HUES48 (cell line): ENCODE results near the gene SLC6A18.
"Not testable (repeated sequence)": the region's sequence is repeated elsewhere in the genome, so short reads cannot be mapped to it uniquely, and the experiment has no call there.

Experiments
- H3K27ac ChIP-seq: one replicate; pipeline ENCODE4 v1.7.0; 2013; ENCODE audit warnings: low read depth, low read length, inconsistent platforms
- H3K27me3 ChIP-seq: 2 replicates; pipeline ENCODE4 v1.6.1; 2013; ENCODE audit warnings: mild to moderate bottlenecking, low read length; ENCODE audit not compliant: control insufficient read depth, insufficient read depth
- H3K36me3 ChIP-seq: 2 replicates; pipeline ENCODE4 v1.6.1; 2013; ENCODE audit warnings: low read length; ENCODE audit not compliant: control insufficient read depth, insufficient read depth
- H3K4me1 ChIP-seq: 2 replicates; pipeline ENCODE4 v1.6.1; 2013; ENCODE audit warnings: mild to moderate bottlenecking, low read length; ENCODE audit not compliant: control insufficient read depth, insufficient read depth
- H3K4me3 ChIP-seq: 2 replicates; pipeline ENCODE4 v1.5.1; 2013; ENCODE audit warnings: mild to moderate bottlenecking, low read depth, low read length
- H3K9ac ChIP-seq: 2 replicates; pipeline ENCODE4 v1.6.1; 2013; ENCODE audit warnings: mild to moderate bottlenecking, low read depth, low read length, moderate library complexity
- H3K9me3 ChIP-seq: 2 replicates; pipeline ENCODE4 v1.6.1; 2013; ENCODE audit warnings: low read length; ENCODE audit not compliant: control insufficient read depth, insufficient read depth

The SLC6A18 gene

DNA sequence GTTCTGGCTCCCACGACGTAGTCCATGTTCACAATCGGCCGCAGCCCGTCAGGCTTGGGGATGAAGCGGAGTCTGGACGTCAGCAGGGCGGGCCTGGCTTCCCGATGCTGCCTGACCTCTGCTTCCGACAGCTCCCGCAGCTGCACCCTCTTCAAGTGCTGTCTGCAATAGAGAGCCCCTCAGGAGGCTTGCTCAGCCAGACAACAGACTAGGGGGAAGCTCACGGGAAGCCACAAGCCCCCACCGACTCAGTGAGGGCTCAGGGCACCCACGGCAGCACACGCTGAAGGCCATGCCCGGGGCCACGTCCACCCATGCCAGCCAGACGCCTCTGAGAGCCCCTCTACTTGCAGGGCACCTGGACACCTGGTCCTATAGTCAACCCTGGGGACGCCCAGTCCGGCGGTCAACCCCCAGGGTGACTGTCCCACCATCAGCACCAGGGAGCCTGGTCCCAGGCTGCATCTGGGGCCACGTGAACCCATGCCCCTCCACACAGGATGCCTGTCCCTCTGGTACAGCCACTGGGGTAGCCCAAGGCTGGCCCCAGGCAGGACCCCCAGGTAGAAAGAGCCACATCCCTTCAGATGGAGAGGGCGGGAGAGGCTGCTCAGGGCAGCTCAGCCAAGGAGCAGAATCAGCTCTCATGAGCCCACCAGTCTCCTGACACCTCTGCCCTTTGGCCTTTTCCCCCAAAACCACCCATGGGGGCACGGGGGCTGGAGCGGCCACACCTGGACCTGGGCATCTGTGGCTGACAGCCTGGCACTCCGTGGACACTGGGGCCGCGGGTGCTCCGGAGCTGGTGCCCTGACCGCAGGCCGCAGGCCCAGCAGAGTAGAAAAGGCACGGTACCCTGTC is 55.2 kb downstream of the SLC6A18 start:
- Histone ChIP-seq H3K36me3 (peaks cover 26% of the 10 kb centered on the region), H3K4me3 (no peak overlapping the region), H3K9ac (no peak overlapping the region), H3K27me3 (no peaks in the 10 kb centered on the region), H3K9me3 (no peaks in the 10 kb centered on the region), H3K27ac (no peak overlapping the region), H3K4me1 (no peaks in the 10 kb centered on the region)

DNA sequence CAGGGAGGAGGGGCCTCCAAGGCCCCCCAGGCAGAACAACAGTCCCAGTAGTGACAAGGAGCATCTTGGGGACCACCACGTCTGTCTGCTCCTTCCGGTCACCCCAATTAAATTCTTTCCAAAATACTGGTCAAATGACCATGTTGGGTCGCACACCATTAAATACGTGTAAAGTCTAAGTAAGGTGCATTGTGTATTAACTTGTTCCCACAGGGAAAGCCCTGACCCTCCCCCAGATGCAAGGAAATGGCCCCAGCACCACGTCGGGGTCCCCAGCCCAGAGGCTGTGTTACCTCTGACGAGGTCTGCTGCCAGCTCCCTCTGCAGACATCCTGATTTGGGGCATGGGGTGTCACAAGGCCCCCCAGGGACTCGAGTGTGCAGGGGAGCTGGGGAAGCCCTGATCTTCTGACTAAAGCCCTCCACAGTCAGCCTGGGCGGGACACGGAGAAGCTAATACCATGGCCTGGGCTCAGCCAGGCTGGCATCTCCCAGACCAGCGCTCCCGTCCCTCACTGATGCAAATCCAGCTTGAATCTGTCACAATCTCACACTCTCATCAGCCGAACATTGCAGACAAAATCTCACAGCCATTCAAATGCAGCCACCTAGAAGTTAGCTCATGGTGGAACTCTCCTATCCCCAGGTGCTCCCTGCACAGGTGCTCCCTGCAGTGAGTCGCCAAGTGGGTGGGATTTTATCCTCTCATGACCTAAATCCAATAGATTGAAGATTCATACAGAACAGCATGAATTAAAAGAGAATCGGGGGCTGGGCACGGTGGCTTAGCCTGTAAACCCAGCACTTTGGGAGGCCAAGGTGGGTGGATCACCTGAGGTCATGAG is 56.1 kb downstream of the SLC6A18 start:
- no peaks in the 10 kb centered on the region for H3K4me1 ChIP-seq
- H3K36me3 ChIP-seq, result peaks cover 31% of the 10 kb centered on the region
- no peaks in the 10 kb centered on the region for H3K27me3 ChIP-seq
- H3K9me3 ChIP-seq, result no peaks in the 10 kb centered on the region
- no peak overlapping the region for H3K27ac ChIP-seq
- no peak overlapping the region for H3K4me3 ChIP-seq
- no peak overlapping the region for H3K9ac ChIP-seq

DNA sequence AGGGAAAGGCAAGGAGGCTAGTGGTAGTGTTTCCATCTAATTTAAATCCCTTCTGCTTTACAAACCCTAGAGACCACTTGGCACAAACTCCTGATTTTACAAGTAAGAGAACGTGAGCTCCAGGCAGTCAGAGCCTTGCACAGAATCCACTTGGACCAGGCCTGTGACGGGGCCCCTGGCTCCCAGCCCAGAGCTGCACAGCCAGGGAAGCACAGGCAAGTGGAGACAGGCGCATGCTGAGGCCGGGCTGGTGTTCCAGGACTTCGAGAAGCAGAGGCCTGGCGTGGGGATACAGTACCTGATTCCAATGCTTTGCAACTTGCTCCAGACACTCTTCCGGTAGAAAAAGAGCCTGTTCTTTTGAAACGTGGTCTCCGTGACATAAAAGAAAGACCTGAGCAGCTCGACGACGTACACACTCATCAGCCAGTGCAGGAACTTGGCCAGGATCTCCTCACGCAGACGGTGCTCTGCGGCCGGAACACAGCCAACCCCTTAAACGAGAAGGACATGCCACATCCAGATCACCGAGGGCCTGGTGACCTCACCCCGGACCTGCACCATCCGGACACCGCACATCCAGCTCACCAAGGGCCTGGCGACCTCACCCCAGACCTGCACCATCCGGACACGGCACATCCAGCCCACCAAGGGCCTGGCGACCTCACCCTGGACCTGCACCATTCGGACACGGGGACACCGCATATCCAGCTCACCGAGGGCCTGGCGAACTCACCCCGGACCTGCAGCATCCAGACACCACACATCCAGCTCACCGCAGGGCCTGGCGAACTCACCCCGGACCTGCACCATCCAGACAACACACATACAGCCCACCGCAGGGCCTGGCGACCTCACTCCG is 57.2 kb downstream of the SLC6A18 start:
- H3K9me3 ChIP-seq, result no peaks in the 10 kb centered on the region
- peaks cover 31% of the 10 kb centered on the region for H3K36me3 ChIP-seq

DNA sequence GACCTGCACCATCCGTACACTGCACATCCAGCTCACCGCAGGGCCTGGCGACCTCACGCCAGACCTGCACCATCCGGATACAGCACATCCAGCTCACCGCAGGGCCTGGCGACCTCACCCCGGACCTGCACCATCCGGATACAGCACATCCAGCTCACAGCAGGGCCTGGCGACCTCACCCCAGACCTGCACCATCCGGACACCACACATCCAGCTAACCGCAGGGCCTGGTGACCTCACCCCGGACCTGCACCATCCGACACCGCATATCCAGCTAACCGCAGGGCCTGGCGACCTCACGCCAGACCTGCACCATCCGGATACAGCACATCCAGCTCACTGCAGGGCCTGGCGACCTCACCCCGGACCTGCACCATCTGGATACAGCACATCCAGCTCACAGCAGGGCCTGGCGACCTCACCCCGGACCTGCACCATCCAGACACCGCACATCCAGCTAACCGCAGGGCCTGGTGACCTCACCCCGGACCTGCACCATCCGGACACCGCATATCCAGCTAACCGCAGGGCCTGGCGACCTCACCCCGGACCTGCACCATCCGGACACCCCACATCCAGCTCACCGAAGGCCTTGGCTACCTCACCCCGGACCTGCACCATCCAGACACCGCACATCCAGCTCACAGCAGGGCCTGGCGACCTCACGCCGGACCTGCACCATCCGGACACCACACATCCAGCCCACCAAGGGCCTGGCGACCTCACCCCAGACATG is 58.0 kb downstream of the SLC6A18 start:
- not testable (repeated sequence) for H3K4me3 ChIP-seq, H3K4me1 ChIP-seq, H3K9me3 ChIP-seq, H3K9ac ChIP-seq, H3K27me3 ChIP-seq, H3K27ac ChIP-seq
- H3K36me3 ChIP-seq, result peaks cover 32% of the 10 kb centered on the region

More for the DNA sequence above, 57.2 kb downstream of the SLC6A18 start:
- H3K4me3 ChIP-seq, result no peak overlapping the region
- H3K4me1 ChIP-seq, result no peaks in the 10 kb centered on the region
- H3K27me3 ChIP-seq, result no peaks in the 10 kb centered on the region
- H3K9ac ChIP-seq, result no peak overlapping the region
- H3K27ac ChIP-seq, result no peak overlapping the region

DNA sequence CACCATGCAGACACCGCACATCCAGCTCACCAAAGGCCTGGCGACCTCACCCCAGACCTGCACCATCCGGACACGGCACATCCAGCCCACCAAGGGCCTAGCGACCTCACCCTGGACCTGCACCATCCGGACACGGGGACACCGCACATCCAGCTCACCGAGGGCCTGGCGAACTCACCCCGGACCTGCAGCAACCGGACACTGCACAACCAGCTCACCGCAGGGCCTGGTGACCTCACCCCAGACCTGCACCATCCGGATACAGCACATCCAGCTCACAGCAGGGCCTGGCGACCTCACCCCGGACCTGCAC is 58.5 kb downstream of the SLC6A18 start:
- H3K27ac ChIP-seq, H3K4me3 ChIP-seq, H3K4me1 ChIP-seq, H3K27me3 ChIP-seq, H3K9me3 ChIP-seq, H3K9ac ChIP-seq: not testable (repeated sequence)
- peaks cover 29% of the 10 kb centered on the region for H3K36me3 ChIP-seq

DNA sequence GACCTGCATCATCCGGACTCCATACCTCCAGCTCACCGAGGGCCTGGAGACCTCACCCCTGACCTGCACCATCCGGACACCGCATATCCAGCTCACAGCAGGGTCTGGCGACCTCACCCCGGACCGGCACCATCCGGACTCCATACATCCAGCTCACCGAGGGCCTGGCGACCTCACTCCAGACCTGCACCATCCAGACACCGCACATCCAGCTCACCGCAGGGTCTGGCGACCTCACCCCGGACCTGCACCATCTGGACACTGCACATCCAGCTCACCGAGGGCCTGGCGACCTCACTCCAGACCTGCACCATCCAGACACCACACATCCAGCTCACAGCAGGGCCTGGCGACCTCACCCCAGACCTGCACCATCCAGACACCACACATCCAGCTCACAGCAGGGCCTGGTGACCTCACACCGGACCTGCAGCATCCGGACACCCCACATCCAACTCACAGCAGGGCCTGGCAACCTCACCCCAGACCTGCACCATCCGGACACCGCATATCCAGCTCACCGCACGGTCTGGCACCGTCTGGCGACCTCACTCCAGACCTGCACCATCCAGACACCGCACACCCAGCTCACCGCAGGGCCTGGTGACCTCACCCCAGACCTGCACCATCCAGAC is 59.3 kb downstream of the SLC6A18 start:
- H3K27me3 ChIP-seq, result not testable (repeated sequence)
- peaks cover 23% of the 10 kb centered on the region for H3K36me3 ChIP-seq

DNA sequence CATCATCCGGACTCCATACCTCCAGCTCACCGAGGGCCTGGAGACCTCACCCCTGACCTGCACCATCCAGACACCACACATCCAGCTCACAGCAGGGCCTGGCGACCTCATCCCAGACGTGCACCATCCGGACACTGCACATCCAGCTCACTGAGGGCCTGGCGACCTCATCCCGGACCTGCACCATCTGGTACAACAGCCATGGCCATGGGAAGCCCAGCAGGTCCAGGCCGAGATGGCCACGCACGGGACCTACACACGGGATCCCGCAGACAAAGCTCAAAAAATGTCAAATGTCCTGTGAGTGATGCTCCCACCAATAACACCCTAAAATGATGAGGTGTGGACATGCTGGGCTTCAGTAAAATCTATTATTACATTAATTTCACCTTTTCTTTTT is 60.0 kb downstream of the SLC6A18 start:
- no peaks in the 10 kb centered on the region for H3K27me3 ChIP-seq
- no peak overlapping the region for H3K9ac ChIP-seq
- H3K9me3 ChIP-seq, result no peaks in the 10 kb centered on the region
- H3K4me3 ChIP-seq, result no peak overlapping the region
- H3K27ac ChIP-seq, result no peak overlapping the region
- H3K36me3 ChIP-seq, result peaks cover 17% of the 10 kb centered on the region
- H3K4me1 ChIP-seq, result no peaks in the 10 kb centered on the region

More for the DNA sequence above, 59.3 kb downstream of the SLC6A18 start:
- not testable (repeated sequence) for H3K4me3 ChIP-seq, H3K27ac ChIP-seq, H3K9me3 ChIP-seq, H3K4me1 ChIP-seq, H3K9ac ChIP-seq

DNA sequence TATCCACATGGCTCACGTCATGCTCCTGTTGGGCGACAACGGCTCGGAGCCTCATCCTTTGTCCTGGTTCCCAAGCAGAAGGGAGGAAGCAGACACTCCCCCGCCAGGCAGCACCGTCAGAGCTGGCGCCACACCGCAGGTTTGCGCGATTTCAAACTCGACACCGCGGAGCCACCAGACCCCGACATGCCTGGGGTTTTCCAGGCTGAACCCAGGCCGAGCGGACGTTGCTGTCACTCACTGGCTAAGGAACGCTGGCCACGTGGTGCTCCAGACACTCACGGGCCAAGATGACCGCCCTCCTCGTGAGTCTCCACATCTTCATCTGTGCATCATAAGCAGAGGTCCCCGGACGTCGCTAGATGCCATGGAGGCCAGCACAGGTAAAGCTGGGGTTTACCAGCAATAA is 60.7 kb downstream of the SLC6A18 start:
- H3K36me3 ChIP-seq, result peaks cover 13% of the 10 kb centered on the region
- H3K4me3 ChIP-seq, result no peak overlapping the region
- no peak overlapping the region for H3K9ac ChIP-seq
- no peaks in the 10 kb centered on the region for H3K9me3 ChIP-seq
- H3K4me1 ChIP-seq, result no peaks in the 10 kb centered on the region
- H3K27ac ChIP-seq, result no peak overlapping the region
- no peaks in the 10 kb centered on the region for H3K27me3 ChIP-seq

DNA sequence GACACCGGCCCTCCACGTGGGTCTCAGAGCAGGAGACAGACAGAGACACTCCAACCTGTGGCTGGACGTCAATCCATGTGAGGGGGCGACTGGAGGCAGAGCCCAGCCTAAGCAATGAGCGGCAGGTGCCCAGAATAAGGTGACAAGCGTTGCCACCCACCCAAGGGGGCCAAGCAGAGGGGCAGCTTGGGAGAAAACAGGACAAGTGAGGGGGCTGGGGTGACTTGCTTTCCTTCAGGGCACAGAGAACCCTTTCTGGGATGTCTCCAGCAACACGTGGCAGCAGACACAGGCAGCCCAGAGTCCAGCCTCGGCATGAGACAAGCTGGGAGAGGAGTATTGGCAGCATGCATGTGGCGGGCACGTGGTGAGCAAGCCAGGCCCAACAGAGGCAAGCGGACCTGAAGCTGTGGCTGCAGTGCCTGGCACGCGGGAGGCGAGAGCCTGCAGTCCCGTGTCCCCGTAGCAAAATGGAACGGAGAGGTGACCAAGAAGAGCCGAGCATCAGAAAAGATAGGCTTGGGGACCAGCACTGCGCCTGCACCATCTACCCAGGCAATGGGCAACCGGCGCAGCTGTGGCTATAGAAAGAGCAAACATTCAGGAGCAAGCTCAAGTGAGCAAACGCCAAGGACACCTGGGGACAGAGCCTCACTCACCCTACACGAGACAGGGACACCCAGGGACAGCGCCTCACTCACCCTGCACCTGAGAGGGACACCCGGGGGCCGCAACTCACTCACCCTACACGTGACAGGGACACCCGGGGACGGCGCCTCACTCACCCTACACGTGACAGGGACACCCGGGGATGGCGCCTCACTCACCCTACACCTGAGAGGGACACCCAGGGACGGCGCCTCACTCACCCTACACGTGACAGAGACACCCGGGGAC is 63.5 kb downstream of the SLC6A18 start:
- H3K9ac ChIP-seq, result no peak overlapping the region
- H3K9me3 ChIP-seq, result no peaks in the 10 kb centered on the region
- no peak overlapping the region for H3K4me3 ChIP-seq
- peaks cover 22% of the 10 kb centered on the region for H3K36me3 ChIP-seq
- no peak overlapping the region for H3K27ac ChIP-seq
- no peaks in the 10 kb centered on the region for H3K27me3 ChIP-seq
- no peaks in the 10 kb centered on the region for H3K4me1 ChIP-seq
